Osteocyte (in vitro differentiated cells): ENCODE results near the gene RAB27A. TPM values are rescaled to one million over a fixed set of nuclear protein-coding genes. Genes with fewer than 3 reads are reported as not detected.
"Not testable (repeated sequence)": the region's sequence is repeated elsewhere in the genome, so short reads cannot be mapped to it uniquely, and the experiment has no call there.

Experiments used
- DNase-seq: peaks from one replicate; pipeline ENCODE4 v3.0.0; 2021; ENCODE audit warnings: mixed read lengths; ENCODE audit not compliant: unreplicated experiment; ENCODE audit errors: extremely low spot score
- H3K27ac Mint-ChIP-seq: one replicate; pipeline ENCODE4 v1.8.0; 2021; ENCODE audit warnings: mild to moderate bottlenecking, mixed read lengths; ENCODE audit not compliant: unreplicated experiment
- H3K27me3 Mint-ChIP-seq: one replicate; pipeline ENCODE4 v1.8.0; 2021; ENCODE audit warnings: mixed read lengths; ENCODE audit not compliant: unreplicated experiment
- H3K36me3 Mint-ChIP-seq: one replicate; pipeline ENCODE4 v1.8.0; 2021; ENCODE audit warnings: mixed read lengths; ENCODE audit not compliant: unreplicated experiment
- H3K4me1 Mint-ChIP-seq: one replicate; pipeline ENCODE4 v1.8.0; 2021; ENCODE audit warnings: mixed read lengths; ENCODE audit not compliant: unreplicated experiment
- H3K4me3 Mint-ChIP-seq: one replicate; pipeline ENCODE4 v1.8.0; 2021; ENCODE audit warnings: mild to moderate bottlenecking, moderate library complexity, mixed read lengths; ENCODE audit not compliant: unreplicated experiment
- H3K9me3 Mint-ChIP-seq: one replicate; pipeline ENCODE4 v1.8.0; 2021; ENCODE audit warnings: mixed read lengths; ENCODE audit not compliant: unreplicated experiment
- total RNA-seq: library from RNA; stranded (reverse); gene quantifications from 2 replicates; pipeline ENCODE4 v1.2.1, GENCODE V29; 2021
- TF ChIP-seq, protein P1 (sequence below): fragments of 200-600 bp; sonication (generic); IDR thresholded peaks from 2 replicates; pipeline ENCODE4 v1.5.0; 2021; ENCODE audit warnings: antibody characterized with exemption, mild to moderate bottlenecking, moderate library complexity

RAB27A gene
- total RNA-seq, 1 donor from 2014 or later, result 12.4 TPM

GRCh38 chr15:55253580-55253979 lies 36.0 kb downstream of the RAB27A start:
- DNase-seq, result no peak
- Mint-ChIP-seq H3K27me3 (no peaks in the 10 kb centered on the region), H3K4me1 (peaks cover 12% of the 10 kb centered on the region), H3K27ac (peak overlapping the region; percentile 36), H3K4me3 (no peak overlapping the region), H3K36me3 (peaks cover 2% of the 10 kb centered on the region), H3K9me3 (no peaks in the 10 kb centered on the region)
- TF ChIP-seq, protein P1, sequence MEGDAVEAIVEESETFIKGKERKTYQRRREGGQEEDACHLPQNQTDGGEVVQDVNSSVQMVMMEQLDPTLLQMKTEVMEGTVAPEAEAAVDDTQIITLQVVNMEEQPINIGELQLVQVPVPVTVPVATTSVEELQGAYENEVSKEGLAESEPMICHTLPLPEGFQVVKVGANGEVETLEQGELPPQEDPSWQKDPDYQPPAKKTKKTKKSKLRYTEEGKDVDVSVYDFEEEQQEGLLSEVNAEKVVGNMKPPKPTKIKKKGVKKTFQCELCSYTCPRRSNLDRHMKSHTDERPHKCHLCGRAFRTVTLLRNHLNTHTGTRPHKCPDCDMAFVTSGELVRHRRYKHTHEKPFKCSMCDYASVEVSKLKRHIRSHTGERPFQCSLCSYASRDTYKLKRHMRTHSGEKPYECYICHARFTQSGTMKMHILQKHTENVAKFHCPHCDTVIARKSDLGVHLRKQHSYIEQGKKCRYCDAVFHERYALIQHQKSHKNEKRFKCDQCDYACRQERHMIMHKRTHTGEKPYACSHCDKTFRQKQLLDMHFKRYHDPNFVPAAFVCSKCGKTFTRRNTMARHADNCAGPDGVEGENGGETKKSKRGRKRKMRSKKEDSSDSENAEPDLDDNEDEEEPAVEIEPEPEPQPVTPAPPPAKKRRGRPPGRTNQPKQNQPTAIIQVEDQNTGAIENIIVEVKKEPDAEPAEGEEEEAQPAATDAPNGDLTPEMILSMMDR, result no peak

GRCh38 chr15:55252201-55252600 lies 37.4 kb downstream of the RAB27A start:
- not testable (repeated sequence) for H3K27me3 Mint-ChIP-seq, H3K36me3 Mint-ChIP-seq, DNase-seq, H3K9me3 Mint-ChIP-seq, H3K4me3 Mint-ChIP-seq, H3K27ac Mint-ChIP-seq
- peaks cover 12% of the 10 kb centered on the region for H3K4me1 Mint-ChIP-seq

DNA sequence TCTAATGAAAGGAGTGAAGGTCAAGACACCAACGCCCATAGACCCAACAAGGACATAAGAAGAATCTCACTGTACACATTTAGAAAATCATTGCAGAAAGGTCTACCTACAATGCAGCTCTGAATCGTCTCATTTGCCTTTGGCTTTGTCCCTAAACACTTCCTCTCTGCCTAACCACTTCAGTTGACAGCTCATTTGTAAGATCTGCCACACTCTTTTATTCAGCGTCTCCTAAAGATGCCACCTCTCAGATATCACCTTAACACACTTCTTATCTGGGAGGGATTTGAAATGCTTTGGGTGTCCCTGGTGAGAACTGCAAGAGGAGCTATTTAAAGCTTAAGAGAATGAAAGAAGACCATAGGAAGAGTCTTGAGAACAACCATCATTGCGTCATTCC lies 38.7 kb downstream of the RAB27A start:
- Mint-ChIP-seq H3K9me3 (no peaks in the 10 kb centered on the region), H3K27me3 (no peaks in the 10 kb centered on the region), H3K4me3 (no peak overlapping the region), H3K36me3 (peaks cover 2% of the 10 kb centered on the region), H3K27ac (no peak overlapping the region), H3K4me1 (peaks cover 12% of the 10 kb centered on the region)
- no peak for DNase-seq
- TF ChIP-seq, protein P1, result no peak

GRCh38 chr15:55250392-55250791 lies 39.2 kb downstream of the RAB27A start:
- H3K9me3 Mint-ChIP-seq, result no peaks in the 10 kb centered on the region
- H3K4me3 Mint-ChIP-seq, result no peak overlapping the region
- H3K36me3 Mint-ChIP-seq, result peaks cover 2% of the 10 kb centered on the region
- peaks cover 8% of the 10 kb centered on the region for H3K4me1 Mint-ChIP-seq
- TF ChIP-seq, protein P1, result no peak
- no peak for DNase-seq
- H3K27me3 Mint-ChIP-seq, result no peaks in the 10 kb centered on the region
- H3K27ac Mint-ChIP-seq, result no peak overlapping the region

DNA sequence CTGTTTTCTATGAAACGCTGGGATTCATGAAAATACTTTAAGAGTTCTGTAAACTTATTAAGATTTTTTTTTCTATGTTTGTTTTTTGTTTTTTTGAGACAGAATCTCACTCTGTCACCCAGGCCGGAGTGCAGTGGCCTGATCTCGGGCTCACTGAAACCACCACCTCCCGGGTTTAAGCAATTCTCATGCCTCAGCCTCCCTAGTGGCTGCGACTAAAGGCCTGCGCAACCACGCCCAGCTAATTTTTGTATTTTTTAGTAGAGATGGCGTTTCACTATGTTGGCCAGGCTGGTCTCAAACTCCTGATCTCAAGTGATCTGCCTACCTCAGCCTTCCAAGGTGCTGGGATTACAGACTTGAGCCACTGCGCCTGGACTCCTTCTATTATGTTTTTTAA lies 39.7 kb downstream of the RAB27A start:
- H3K36me3 Mint-ChIP-seq, H3K9me3 Mint-ChIP-seq, H3K27ac Mint-ChIP-seq: not testable (repeated sequence)

GRCh38 chr15:55248895-55249294 lies 40.7 kb downstream of the RAB27A start:
- H3K27me3 Mint-ChIP-seq, result no peaks in the 10 kb centered on the region
- TF ChIP-seq, protein P1, result no peak

More for the DNA sequence above, 39.7 kb downstream of the RAB27A start:
- DNase-seq, H3K4me3 Mint-ChIP-seq, H3K27me3 Mint-ChIP-seq, H3K4me1 Mint-ChIP-seq: not testable (repeated sequence)

More at GRCh38 chr15:55248895-55249294, 40.7 kb downstream of the RAB27A start:
- Mint-ChIP-seq H3K4me3 (no peak overlapping the region), H3K36me3 (peaks cover 2% of the 10 kb centered on the region), H3K4me1 (peaks cover 8% of the 10 kb centered on the region), H3K9me3 (no peaks in the 10 kb centered on the region), H3K27ac (no peak overlapping the region)
- DNase-seq, result no peak
